Endothelial cell (in vitro differentiated cells): Measurements from ENCODE around the gene CACNA1C. TPM values are rescaled to one million over a fixed set of nuclear protein-coding genes. Genes with fewer than 3 reads are reported as not detected.

Source experiments
- DNase-seq: peaks from one replicate; pipeline ENCODE4 v3.0.0; 2021; ENCODE audit warnings: low spot score
- H3K27ac Mint-ChIP-seq: one replicate; pipeline ENCODE4 v1.8.0; 2021; ENCODE audit warnings: mixed read lengths, inconsistent platforms; ENCODE audit not compliant: unreplicated experiment
- H3K27me3 Mint-ChIP-seq: one replicate; pipeline ENCODE4 v1.8.0; 2021; ENCODE audit warnings: mild to moderate bottlenecking, moderate library complexity, mixed read lengths, inconsistent platforms; ENCODE audit not compliant: unreplicated experiment
- H3K36me3 Mint-ChIP-seq: one replicate; pipeline ENCODE4 v1.8.0; 2021; ENCODE audit warnings: mild to moderate bottlenecking, low read depth, mixed read lengths, inconsistent platforms; ENCODE audit not compliant: unreplicated experiment
- H3K4me1 Mint-ChIP-seq: one replicate; pipeline ENCODE4 v1.8.0; 2021; ENCODE audit warnings: mild to moderate bottlenecking, mixed read lengths, inconsistent platforms; ENCODE audit not compliant: unreplicated experiment
- H3K4me3 Mint-ChIP-seq: one replicate; pipeline ENCODE4 v1.8.0; 2021; ENCODE audit warnings: mild to moderate bottlenecking, mixed read lengths, inconsistent platforms; ENCODE audit not compliant: unreplicated experiment
- H3K9me3 Mint-ChIP-seq: one replicate; pipeline ENCODE4 v1.8.0; 2021; ENCODE audit warnings: mixed read lengths, inconsistent platforms; ENCODE audit not compliant: unreplicated experiment
- total RNA-seq: library from RNA; stranded (reverse); fragmentation: NEBNext Ultra II Directional; extraction: Animal tissue kit (Norgen Biotek cat#: 25700); gene quantifications from one replicate; pipeline ENCODE4 v1.2.1, GENCODE V29; 2021; ENCODE audit not compliant: unreplicated experiment
- TF ChIP-seq, protein P1 (sequence below): fragments of 200-600 bp; sonication (generic); IDR thresholded peaks from one replicate; pipeline ENCODE4 v1.5.0; 2021; ENCODE audit warnings: antibody characterized with exemption; ENCODE audit not compliant: unreplicated experiment

Gene CACNA1C
- total RNA-seq, 1 donor from 2014 or later: 11.1 TPM

- TF ChIP-seq, protein P1, sequence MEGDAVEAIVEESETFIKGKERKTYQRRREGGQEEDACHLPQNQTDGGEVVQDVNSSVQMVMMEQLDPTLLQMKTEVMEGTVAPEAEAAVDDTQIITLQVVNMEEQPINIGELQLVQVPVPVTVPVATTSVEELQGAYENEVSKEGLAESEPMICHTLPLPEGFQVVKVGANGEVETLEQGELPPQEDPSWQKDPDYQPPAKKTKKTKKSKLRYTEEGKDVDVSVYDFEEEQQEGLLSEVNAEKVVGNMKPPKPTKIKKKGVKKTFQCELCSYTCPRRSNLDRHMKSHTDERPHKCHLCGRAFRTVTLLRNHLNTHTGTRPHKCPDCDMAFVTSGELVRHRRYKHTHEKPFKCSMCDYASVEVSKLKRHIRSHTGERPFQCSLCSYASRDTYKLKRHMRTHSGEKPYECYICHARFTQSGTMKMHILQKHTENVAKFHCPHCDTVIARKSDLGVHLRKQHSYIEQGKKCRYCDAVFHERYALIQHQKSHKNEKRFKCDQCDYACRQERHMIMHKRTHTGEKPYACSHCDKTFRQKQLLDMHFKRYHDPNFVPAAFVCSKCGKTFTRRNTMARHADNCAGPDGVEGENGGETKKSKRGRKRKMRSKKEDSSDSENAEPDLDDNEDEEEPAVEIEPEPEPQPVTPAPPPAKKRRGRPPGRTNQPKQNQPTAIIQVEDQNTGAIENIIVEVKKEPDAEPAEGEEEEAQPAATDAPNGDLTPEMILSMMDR: no peak
- DNase-seq: no peak
- no peak overlapping the region for H3K4me3 Mint-ChIP-seq
- H3K36me3 Mint-ChIP-seq: no peaks in the 10 kb centered on the region
- H3K27me3 Mint-ChIP-seq: peaks cover 11% of the 10 kb centered on the region
- no peaks in the 10 kb centered on the region for H3K9me3 Mint-ChIP-seq
- H3K4me1 Mint-ChIP-seq: peaks cover 26% of the 10 kb centered on the region
- no peak overlapping the region for H3K27ac Mint-ChIP-seq
Measured at GRCh38 chr12:2648406-2648805, 595.6 kb downstream of the CACNA1C start.

DNA sequence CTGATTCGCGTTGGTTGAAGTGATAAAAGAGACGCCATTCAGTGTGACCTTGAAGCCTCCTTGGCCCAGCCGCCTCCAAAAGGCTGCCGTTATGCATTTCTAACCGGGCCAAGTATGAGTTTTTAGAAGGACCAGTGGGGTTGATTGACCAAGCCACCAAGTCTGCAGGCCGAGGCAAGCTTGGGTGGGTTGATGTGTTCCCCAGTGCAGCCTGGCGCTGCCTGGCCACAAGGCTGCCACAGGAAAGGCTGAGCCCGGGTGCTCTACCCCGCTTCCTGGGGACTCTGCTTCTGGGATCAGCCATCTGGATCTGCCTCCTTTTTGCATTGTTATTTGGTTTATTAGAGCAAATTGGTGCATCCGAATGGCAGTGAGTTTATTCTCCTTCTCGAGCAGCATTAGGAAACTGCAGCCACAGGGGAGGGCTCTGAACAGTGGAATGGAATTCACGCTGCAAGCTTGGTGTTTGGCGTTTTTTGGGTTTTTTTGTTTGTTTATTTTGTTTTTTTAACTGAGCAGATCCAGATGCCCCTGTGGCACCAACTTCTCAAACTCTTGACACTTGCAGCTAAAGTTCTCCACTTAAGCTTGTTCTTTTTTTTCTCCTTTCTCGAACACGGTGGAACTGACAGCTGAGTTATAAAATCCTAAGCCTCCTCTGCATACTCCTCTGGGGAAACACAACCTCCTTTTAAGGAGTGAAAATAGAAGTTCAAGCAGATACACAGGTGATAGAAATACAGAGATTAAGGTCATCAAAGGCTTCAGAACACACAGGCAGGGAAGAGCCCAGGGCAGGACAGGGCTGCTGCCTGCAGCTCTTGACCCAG is 596.6 kb downstream of the CACNA1C start:
- no peak for DNase-seq
- Mint-ChIP-seq H3K36me3 (no peaks in the 10 kb centered on the region), H3K27me3 (peaks cover 11% of the 10 kb centered on the region), H3K4me3 (no peak overlapping the region), H3K9me3 (no peaks in the 10 kb centered on the region), H3K27ac (no peak overlapping the region), H3K4me1 (peaks cover 16% of the 10 kb centered on the region)
- TF ChIP-seq, protein P1: no peak

DNA sequence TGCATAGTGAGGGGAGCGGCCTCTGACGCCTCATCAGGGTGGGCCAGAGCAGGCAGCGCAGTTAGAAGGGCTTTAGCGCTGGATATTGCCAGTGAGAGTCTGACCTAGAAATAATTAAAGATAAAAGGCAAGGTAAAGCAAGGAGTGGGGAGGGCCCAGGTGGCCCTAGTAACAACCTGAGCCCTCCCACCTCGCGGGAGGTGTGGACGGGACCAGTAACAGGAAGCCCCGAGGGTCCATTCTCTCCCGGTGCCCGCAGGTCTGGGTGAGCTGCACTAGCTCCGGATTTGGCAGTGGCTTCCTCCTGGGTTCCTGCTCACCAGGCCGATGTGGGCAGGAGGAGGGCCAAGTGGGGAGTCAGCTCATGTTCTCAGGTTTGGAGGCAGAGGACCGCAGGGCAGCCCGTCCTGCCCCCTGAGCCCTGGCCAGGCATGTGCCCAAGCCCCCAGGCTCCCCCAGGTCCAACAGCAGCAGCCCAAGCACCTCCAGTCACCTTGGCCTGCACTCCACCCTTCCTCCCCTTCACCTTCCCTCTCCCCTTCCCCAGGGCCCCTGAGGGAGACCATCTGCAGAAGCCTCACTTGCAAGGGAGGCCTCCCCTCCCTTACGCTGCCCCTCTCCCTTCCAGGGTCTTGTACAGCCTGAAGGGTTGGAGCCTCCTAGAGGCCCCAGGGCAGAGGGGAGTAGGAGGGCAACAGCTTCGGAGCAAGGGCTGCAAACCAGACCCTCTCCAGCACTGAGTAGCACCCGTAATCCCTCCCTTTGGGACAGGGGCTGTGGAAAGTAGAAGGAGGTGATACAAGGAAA is 597.7 kb downstream of the CACNA1C start:
- Mint-ChIP-seq H3K9me3 (no peaks in the 10 kb centered on the region), H3K27me3 (peaks cover 11% of the 10 kb centered on the region), H3K4me3 (no peak overlapping the region), H3K27ac (no peak overlapping the region), H3K4me1 (peaks cover 5% of the 10 kb centered on the region), H3K36me3 (no peaks in the 10 kb centered on the region)
- DNase-seq: no peak
- TF ChIP-seq, protein P1: no peak

DNA sequence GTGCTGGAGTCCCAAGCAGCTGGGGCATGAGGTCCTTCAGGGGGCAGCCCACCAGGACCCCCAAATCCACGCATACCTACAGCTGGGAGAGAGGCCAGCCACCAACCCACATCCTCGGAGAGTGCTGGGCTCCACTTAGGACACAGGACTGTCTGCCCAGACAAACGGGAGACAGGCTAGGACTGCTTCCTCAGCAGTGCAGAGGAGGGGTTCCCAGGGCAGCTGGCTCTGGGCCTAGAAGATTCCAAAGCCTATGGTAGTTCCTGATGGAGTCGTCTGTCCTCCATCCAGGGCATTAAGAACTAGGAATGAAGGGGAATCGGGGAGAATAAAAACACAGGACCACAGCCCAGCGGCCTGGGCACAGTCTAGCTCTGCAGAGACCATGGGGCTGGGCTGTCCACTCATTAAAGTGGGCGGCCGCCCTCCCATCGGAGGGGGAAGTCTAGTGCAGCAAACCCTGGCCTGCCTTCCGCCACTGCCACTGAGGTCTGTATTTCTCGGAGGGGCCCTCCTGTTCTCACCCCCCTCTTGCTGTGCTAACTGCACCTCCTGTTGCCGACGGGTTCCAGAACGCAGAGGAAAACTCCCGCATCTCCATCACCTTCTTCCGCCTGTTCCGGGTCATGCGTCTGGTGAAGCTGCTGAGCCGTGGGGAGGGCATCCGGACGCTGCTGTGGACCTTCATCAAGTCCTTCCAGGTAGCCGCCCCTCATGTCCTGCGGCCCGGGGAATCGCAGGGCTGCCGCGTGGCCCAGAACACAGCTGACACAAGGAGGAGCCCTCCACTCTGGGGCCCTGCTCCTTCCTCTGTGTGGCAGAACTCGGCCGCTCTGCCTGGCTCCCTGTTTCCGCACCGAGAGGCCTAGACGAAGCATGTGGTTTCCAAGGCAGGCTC is 598.5 kb downstream of the CACNA1C start:
- Mint-ChIP-seq H3K27me3 (peaks cover 6% of the 10 kb centered on the region), H3K36me3 (no peaks in the 10 kb centered on the region), H3K4me1 (no peaks in the 10 kb centered on the region), H3K4me3 (no peak overlapping the region), H3K27ac (no peak overlapping the region), H3K9me3 (no peaks in the 10 kb centered on the region)
- TF ChIP-seq, protein P1: no peak
- DNase-seq: no peak
